Stimulated activated naive CD8-positive, alpha-beta T cell treated with anti-CD3 and anti-CD28 coated beads, Interleukin-15, Interleukin-2, amounts not matched to agents 100 U/mL and 50 U/mL, for 24 hours (primary cell): ENCODE data around the gene RAB1B.
"Not testable (repeated sequence)": the region's sequence is repeated elsewhere in the genome, so short reads cannot be mapped to it uniquely, and the experiment has no call there.

Experiments used
- ATAC-seq: fragments of 150-1000 bp; cut with Tn5 transposase; one replicate; pipeline ENCODE4 v1.10.0; 2021
- DNase-seq: peaks from one replicate; pipeline ENCODE4 v3.0.0; 2021

The RAB1B gene

GRCh38 chr11:66309475-66309874 is 41.0 kb downstream of the RAB1B start:
- no peak for ATAC-seq
- DNase-seq, result no peak

- ATAC-seq, result no peak
- DNase-seq, result no peak
These were observed 41.9 kb downstream of the RAB1B start for GRCh38 chr11:66310324-66310723.

- ATAC-seq, result not testable (repeated sequence)
These were observed 42.5 kb downstream of the RAB1B start for GRCh38 chr11:66310803-66311440.

GRCh38 chr11:66311470-66311964 is 43.1 kb downstream of the RAB1B start:
- ATAC-seq (no peak), DNase-seq (no peak)

More at GRCh38 chr11:66310803-66311440, 42.5 kb downstream of the RAB1B start:
- not testable (repeated sequence) for DNase-seq

- DNase-seq, result peak; percentile 93
- ATAC-seq, result peak; percentile 63
These were observed 43.6 kb downstream of the RAB1B start for GRCh38 chr11:66311965-66312548.

GRCh38 chr11:66312549-66313320 is 44.3 kb downstream of the RAB1B start:
- DNase-seq (peak; percentile 98), ATAC-seq (peak; percentile 80)

GRCh38 chr11:66313321-66314185 is 45.1 kb downstream of the RAB1B start:
- DNase-seq, result peak; percentile 38
- no peak for ATAC-seq

- ATAC-seq, result no peak
These were observed 45.7 kb downstream of the RAB1B start for GRCh38 chr11:66314186-66314501.

GRCh38 chr11:66314561-66315497 is 46.4 kb downstream of the RAB1B start:
- no peak for DNase-seq
- ATAC-seq, result no peak

More at GRCh38 chr11:66314186-66314501, 45.7 kb downstream of the RAB1B start:
- DNase-seq, result no peak

- DNase-seq (no peak), ATAC-seq (no peak)
These were observed 47.1 kb downstream of the RAB1B start for GRCh38 chr11:66315498-66315885.

- no peak for ATAC-seq
- peak; percentile 52 for DNase-seq
These were observed 47.7 kb downstream of the RAB1B start for GRCh38 chr11:66315921-66316811.

GRCh38 chr11:66316849-66317251 is 48.4 kb downstream of the RAB1B start, which contains the start of gene CD248:
CD248 (minus strand) TSS chr11:66317044; CDS start chr11:66317027, 17 bp downstream.
- ATAC-seq (no peak), DNase-seq (no peak)

- DNase-seq (peak; percentile 73), ATAC-seq (peak; percentile 4)
These were observed 48.9 kb downstream of the RAB1B start for GRCh38 chr11:66317322-66317722.

GRCh38 chr11:66317723-66318599 is 49.5 kb downstream of the RAB1B start:
- DNase-seq, result peak; percentile 77

GRCh38 chr11:66318600-66318970 is 50.1 kb downstream of the RAB1B start:
- DNase-seq, result no peak
- ATAC-seq, result no peak

More at GRCh38 chr11:66317723-66318599, 49.5 kb downstream of the RAB1B start:
- peak; percentile 65 for ATAC-seq

GRCh38 chr11:66320289-66320688 is 51.9 kb downstream of the RAB1B start:
- not testable (repeated sequence) for DNase-seq, ATAC-seq

GRCh38 chr11:66320748-66321147 is 52.3 kb downstream of the RAB1B start:
- ATAC-seq, DNase-seq: not testable (repeated sequence)

- DNase-seq, result no peak
- ATAC-seq, result no peak
These were observed 53.2 kb downstream of the RAB1B start for GRCh38 chr11:66321606-66322005.
